ENCODE measurements around the gene ICA1.

ICA1 gene

GRCh38 chr7:8220376-8221100 lies 41.4 kb downstream of the ICA1 start:
- no peak for TF ChIP-seq CTCF (IDR thresholded peaks at IDR 0.05; ENCODE audit: low read depth, low read length, poor library complexity, severe bottlenecking)
- no peak for TF ChIP-seq EZH2phosphoT487 (IDR thresholded peaks at IDR 0.05; ENCODE audit: borderline replicate concordance, low read length)
- no peak overlapping the region for H3K4me3 ChIP-seq (ENCODE audit: low read length)
- no peaks in the 10 kb centered on the region for H3K36me3 ChIP-seq (ENCODE audit: control insufficient read depth, low read length)
- H3K27me3 ChIP-seq (ENCODE audit: control insufficient read depth, low read length), result peaks cover 11% of the 10 kb centered on the region
- no peaks in the 10 kb centered on the region for H3K79me2 ChIP-seq (ENCODE audit: control insufficient read depth, low read length)
- no peaks in the 10 kb centered on the region for H3F3A ChIP-seq (ENCODE audit: control insufficient read depth, insufficient read depth)
- no peak overlapping the region for H3K27ac ChIP-seq (ENCODE audit: low read depth, low read length)
- H3K4me1 ChIP-seq (ENCODE audit: control insufficient read depth, low read length), result 0 out of 2 replicates have a peak, but pooled peaks cover 3% of the 10 kb centered on the region
- H3K9me2 ChIP-seq (replicated peaks; ENCODE audit: control insufficient read depth, low read length), result no peaks in the 10 kb centered on the region
- H3K4me2 ChIP-seq (ENCODE audit: low read length), result no peak overlapping the region
- no peaks in the 10 kb centered on the region for H3K9me3 ChIP-seq (ENCODE audit: control insufficient read depth, insufficient read depth, low read length)
- H4K20me1 ChIP-seq (ENCODE audit: control insufficient read depth, insufficient read depth, low read depth, low read length), result no peaks in the 10 kb centered on the region

GRCh38 chr7:8217200-8218068 lies 44.5 kb downstream of the ICA1 start:
- no peaks in the 10 kb centered on the region for H3K36me3 ChIP-seq (ENCODE audit: control insufficient read depth, low read length)
- H3K27me3 ChIP-seq (ENCODE audit: control insufficient read depth, low read length), result peaks cover 3% of the 10 kb centered on the region; the same call in 1 of the 2 replicates
- no peaks in the 10 kb centered on the region for H3K79me2 ChIP-seq (ENCODE audit: control insufficient read depth, low read length)
- 0 out of 2 replicates have a peak, but pooled peaks cover 3% of the 10 kb centered on the region for H3K4me1 ChIP-seq (ENCODE audit: control insufficient read depth, low read length)
- no peak overlapping the region for H3K27ac ChIP-seq (ENCODE audit: low read depth, low read length)
- H3K4me3 ChIP-seq (ENCODE audit: low read length), result no peak overlapping the region
- 0 out of 2 replicates have a peak overlapping the region, but pooled peaks have one; percentile 4 for H3K4me2 ChIP-seq (ENCODE audit: low read length)
- no peaks in the 10 kb centered on the region for H3K9me3 ChIP-seq (ENCODE audit: control insufficient read depth, insufficient read depth, low read length)
- no peaks in the 10 kb centered on the region for H4K20me1 ChIP-seq (ENCODE audit: control insufficient read depth, insufficient read depth, low read depth, low read length)
- no peaks in the 10 kb centered on the region for H3K9me2 ChIP-seq (replicated peaks; ENCODE audit: control insufficient read depth, low read length)
- no peaks in the 10 kb centered on the region for H3F3A ChIP-seq (ENCODE audit: control insufficient read depth, insufficient read depth)
- TF ChIP-seq EZH2phosphoT487 (IDR thresholded peaks at IDR 0.05; ENCODE audit: borderline replicate concordance, low read length), result no peak
- TF ChIP-seq CTCF (IDR thresholded peaks at IDR 0.05; ENCODE audit: low read depth, low read length, poor library complexity, severe bottlenecking), result peak; percentile 74

GRCh38 chr7:8216334-8216690 lies 45.7 kb downstream of the ICA1 start:
- Histone ChIP-seq H3K27ac (ENCODE audit: low read depth, low read length) (no peak overlapping the region), H3K79me2 (ENCODE audit: control insufficient read depth, low read length) (no peaks in the 10 kb centered on the region), H3K9me3 (ENCODE audit: control insufficient read depth, insufficient read depth, low read length) (no peaks in the 10 kb centered on the region), H3K4me1 (ENCODE audit: control insufficient read depth, low read length) (0 out of 2 replicates have a peak, but pooled peaks cover 3% of the 10 kb centered on the region), H3K27me3 (ENCODE audit: control insufficient read depth, low read length) (peaks cover 3% of the 10 kb centered on the region; the same call in 1 of the 2 replicates), H3K36me3 (ENCODE audit: control insufficient read depth, low read length) (no peaks in the 10 kb centered on the region), H3K4me2 (ENCODE audit: low read length) (no peak overlapping the region), H3F3A (ENCODE audit: control insufficient read depth, insufficient read depth) (no peaks in the 10 kb centered on the region), H3K9me2 (replicated peaks; ENCODE audit: control insufficient read depth, low read length) (no peaks in the 10 kb centered on the region), H3K4me3 (ENCODE audit: low read length) (no peak overlapping the region), H4K20me1 (ENCODE audit: control insufficient read depth, insufficient read depth, low read depth, low read length) (no peaks in the 10 kb centered on the region)
- TF ChIP-seq EZH2phosphoT487 (IDR thresholded peaks at IDR 0.05; ENCODE audit: borderline replicate concordance, low read length) (no peak), CTCF (IDR thresholded peaks at IDR 0.05; ENCODE audit: low read depth, low read length, poor library complexity, severe bottlenecking) (no peak)

Data from DOHH2 (cell line).